HEK293 (cell line): ENCODE data around the gene MYD88.

ENCODE experiments used
- CTCF ChIA-PET: fragments of 350-600 bp; formaldehyde crosslinking; extraction: SDS; loops from one replicate; lab custom pipeline; 2021; ENCODE audit warnings: antibody characterized with exemption; lab: Yijun Ruan, JAX
- POLR2A ChIA-PET: fragments of 300-600 bp; formaldehyde crosslinking; extraction: SDS; loops from one replicate; lab custom pipeline; 2020; ENCODE audit warnings: antibody characterized with exemption, inconsistent platforms; lab: Yijun Ruan, JAX
- H3K27ac ChIP-seq: fragments of 200-500 bp; sonication (Bioruptor generic); 2 replicates; pipeline ENCODE4 v1.5.1; 2014; ENCODE audit warnings: low read depth, low read length, control low read depth, inconsistent platforms; ENCODE audit errors: extremely low read depth
- H3K36me3 ChIP-seq, 2 experiments: fragments of 200-500 bp in 1 of 2; sonication (Bioruptor generic) in 1 of 2; 1 replicate in 1 of 2; 2 replicates in 1 of 2; pipeline ENCODE4 v1.5.1; 2014 to 2017; ENCODE audit warnings: inconsistent platforms in 2 of 2, low read length in 2 of 2; ENCODE audit not compliant: control insufficient read depth in 2 of 2, insufficient read depth in 1 of 2
- H3K4me1 ChIP-seq: fragments of 200-500 bp; sonication (Bioruptor generic); 2 replicates; pipeline ENCODE4 v1.5.1; 2014; ENCODE audit warnings: mild to moderate bottlenecking, low read length, inconsistent platforms; ENCODE audit not compliant: control insufficient read depth, insufficient read depth
- H3K4me3 ChIP-seq: 2 replicates; pipeline ENCODE4 v1.5.1; 2011; ENCODE audit warnings: low read depth, mild to moderate bottlenecking, control low read depth, low read length, moderate library complexity
- H3K9me3 ChIP-seq: fragments of 200-500 bp; sonication (Bioruptor generic); 2 replicates; pipeline ENCODE4 v1.5.1; 2014; ENCODE audit warnings: low read depth, low read length, inconsistent platforms; ENCODE audit not compliant: control insufficient read depth, insufficient read depth
- AEBP2 ChIP-seq: fragments of 450-650 bp; formaldehyde crosslinking; IDR thresholded peaks from 2 replicates; pipeline ENCODE4 v1.5.1; 2016; ENCODE audit warnings: missing biosample characterization, missing genetic modification characterization, borderline replicate concordance
- GLI4 ChIP-seq: fragments of 450-650 bp; formaldehyde crosslinking; IDR thresholded peaks from 2 replicates; pipeline ENCODE4 v1.5.1; 2016; ENCODE audit warnings: missing biosample characterization, missing genetic modification characterization
- HOXD13 ChIP-seq: sonication (generic); formaldehyde crosslinking; IDR thresholded peaks from 2 replicates; pipeline ENCODE4 v1.8.0; 2022; ENCODE audit warnings: missing genetic modification reagents, borderline replicate concordance
- KLF16 ChIP-seq: fragments of 450-650 bp; formaldehyde crosslinking; IDR thresholded peaks from 2 replicates; pipeline ENCODE4 v1.5.1; 2017; ENCODE audit warnings: missing biosample characterization, missing genetic modification characterization
- OSR2 ChIP-seq: fragments of 450-650 bp; formaldehyde crosslinking; IDR thresholded peaks from 2 replicates; pipeline ENCODE4 v1.5.1; 2016; ENCODE audit warnings: missing biosample characterization, missing genetic modification characterization
- PRDM1 ChIP-seq: fragments of 450-650 bp; formaldehyde crosslinking; IDR thresholded peaks from 2 replicates; pipeline ENCODE4; 2016; ENCODE audit warnings: missing biosample characterization, missing genetic modification characterization
- REPIN1 ChIP-seq: fragments of 450-650 bp; formaldehyde crosslinking; IDR thresholded peaks from 2 replicates; pipeline ENCODE4 v1.5.1; 2017; ENCODE audit warnings: missing biosample characterization, missing genetic modification characterization, low read depth
- TRIM28 ChIP-seq: IDR thresholded peaks from 2 replicates; pipeline ENCODE4 v1.6.1; 2011; ENCODE audit warnings: low read length, control low read depth, borderline replicate concordance
- ZNF138 ChIP-seq: fragments of 450-650 bp; formaldehyde crosslinking; IDR thresholded peaks from 2 replicates; pipeline ENCODE4 v1.5.1; 2016; ENCODE audit warnings: missing biosample characterization, missing genetic modification characterization, borderline replicate concordance
- ZNF140 ChIP-seq: fragments of 450-650 bp; formaldehyde crosslinking; IDR thresholded peaks from 2 replicates; pipeline ENCODE4 v1.5.1; 2016; ENCODE audit warnings: missing biosample characterization, missing genetic modification characterization
- ZNF24 ChIP-seq: fragments of 450-650 bp; formaldehyde crosslinking; IDR thresholded peaks from 2 replicates; pipeline ENCODE4 v1.5.1; 2016; ENCODE audit warnings: missing biosample characterization, missing genetic modification characterization
- ZNF394 ChIP-seq: fragments of 450-650 bp; formaldehyde crosslinking; IDR thresholded peaks from 2 replicates; pipeline ENCODE4 v1.5.1; 2016; ENCODE audit warnings: missing biosample characterization, missing genetic modification characterization, mild to moderate bottlenecking, moderate library complexity, borderline replicate concordance
- ZNF473 ChIP-seq: fragments of 450-650 bp; formaldehyde crosslinking; IDR thresholded peaks from 2 replicates; pipeline ENCODE4 v1.5.1; 2017; ENCODE audit warnings: missing biosample characterization, missing genetic modification characterization
- ZNF555 ChIP-seq: fragments of 450-650 bp; formaldehyde crosslinking; conservative IDR thresholded peaks from 2 replicates; pipeline ENCODE4 v1.5.1; 2017; ENCODE audit warnings: missing biosample characterization, mild to moderate bottlenecking, missing genetic modification characterization, inconsistent platforms
- ZNF677 ChIP-seq: fragments of 450-650 bp; IDR thresholded peaks from 2 replicates; pipeline ENCODE4 v1.5.0; 2018; ENCODE audit warnings: missing biosample characterization, mild to moderate bottlenecking, missing genetic modification characterization, moderate library complexity
- ZNF792 ChIP-seq: fragments of 450-650 bp; formaldehyde crosslinking; IDR thresholded peaks from 2 replicates; pipeline ENCODE4 v1.5.1; 2016; ENCODE audit warnings: missing biosample characterization, missing genetic modification characterization
- ZSCAN23 ChIP-seq: fragments of 450-650 bp; formaldehyde crosslinking; IDR thresholded peaks from 2 replicates; pipeline ENCODE4 v1.5.1; 2016; ENCODE audit warnings: missing biosample characterization, missing genetic modification characterization
- TF ChIP-seq, protein P1 (sequence below): fragments of 450-650 bp; formaldehyde crosslinking; IDR thresholded peaks from 2 replicates; pipeline ENCODE4 v1.5.1; 2016; ENCODE audit warnings: missing biosample characterization, missing genetic modification characterization
- TF ChIP-seq, protein P2 (sequence below): fragments of 450-650 bp; formaldehyde crosslinking; conservative IDR thresholded peaks from 2 replicates; pipeline ENCODE4 v1.5.1; 2016; ENCODE audit warnings: low read depth, missing biosample characterization, missing genetic modification characterization
- TF ChIP-seq, protein P3 (sequence below): fragments of 450-650 bp; formaldehyde crosslinking; IDR thresholded peaks from 2 replicates; pipeline ENCODE4 v1.5.1; 2016; ENCODE audit warnings: missing biosample characterization, missing genetic modification characterization
- TF ChIP-seq, protein P4 (sequence below): fragments of 450-650 bp; formaldehyde crosslinking; IDR thresholded peaks from 2 replicates; pipeline ENCODE4 v1.5.1; 2016; ENCODE audit warnings: missing biosample characterization, missing genetic modification characterization

MYD88 gene

DNA sequence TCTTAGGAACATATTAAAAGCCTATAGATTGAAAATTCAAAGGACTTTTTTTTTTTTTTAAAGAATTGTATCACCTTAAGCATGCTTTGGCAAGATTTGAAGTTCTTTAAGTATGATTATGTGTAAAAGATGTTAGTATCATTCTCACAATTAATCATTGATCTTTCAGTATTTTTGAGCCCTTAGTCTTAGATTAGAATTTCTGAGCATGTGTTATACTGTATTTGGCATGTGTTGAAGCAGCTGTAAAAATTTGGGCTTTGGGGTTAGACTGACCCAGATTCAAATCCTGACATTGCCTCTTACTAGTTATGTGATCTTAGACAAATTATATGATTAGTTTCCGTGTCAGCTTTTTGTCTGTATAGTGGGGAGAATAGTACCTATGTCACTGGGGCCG, 33.2 kb downstream of the MYD88 start:
- no peak overlapping the region for H3K27ac ChIP-seq
- TF ChIP-seq, protein P1, sequence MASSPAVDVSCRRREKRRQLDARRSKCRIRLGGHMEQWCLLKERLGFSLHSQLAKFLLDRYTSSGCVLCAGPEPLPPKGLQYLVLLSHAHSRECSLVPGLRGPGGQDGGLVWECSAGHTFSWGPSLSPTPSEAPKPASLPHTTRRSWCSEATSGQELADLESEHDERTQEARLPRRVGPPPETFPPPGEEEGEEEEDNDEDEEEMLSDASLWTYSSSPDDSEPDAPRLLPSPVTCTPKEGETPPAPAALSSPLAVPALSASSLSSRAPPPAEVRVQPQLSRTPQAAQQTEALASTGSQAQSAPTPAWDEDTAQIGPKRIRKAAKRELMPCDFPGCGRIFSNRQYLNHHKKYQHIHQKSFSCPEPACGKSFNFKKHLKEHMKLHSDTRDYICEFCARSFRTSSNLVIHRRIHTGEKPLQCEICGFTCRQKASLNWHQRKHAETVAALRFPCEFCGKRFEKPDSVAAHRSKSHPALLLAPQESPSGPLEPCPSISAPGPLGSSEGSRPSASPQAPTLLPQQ: no peak
- TF ChIP-seq ZNF792 (tag by site-specific recombination) (no peak), ZNF394 (tag by site-specific recombination) (no peak), OSR2 (tag by site-specific recombination) (no peak), HOXD13 (no peak), REPIN1 (no peak), ZNF555 (tag by site-specific recombination) (no peak), PRDM1 (no peak)
- TF ChIP-seq, protein P2, sequence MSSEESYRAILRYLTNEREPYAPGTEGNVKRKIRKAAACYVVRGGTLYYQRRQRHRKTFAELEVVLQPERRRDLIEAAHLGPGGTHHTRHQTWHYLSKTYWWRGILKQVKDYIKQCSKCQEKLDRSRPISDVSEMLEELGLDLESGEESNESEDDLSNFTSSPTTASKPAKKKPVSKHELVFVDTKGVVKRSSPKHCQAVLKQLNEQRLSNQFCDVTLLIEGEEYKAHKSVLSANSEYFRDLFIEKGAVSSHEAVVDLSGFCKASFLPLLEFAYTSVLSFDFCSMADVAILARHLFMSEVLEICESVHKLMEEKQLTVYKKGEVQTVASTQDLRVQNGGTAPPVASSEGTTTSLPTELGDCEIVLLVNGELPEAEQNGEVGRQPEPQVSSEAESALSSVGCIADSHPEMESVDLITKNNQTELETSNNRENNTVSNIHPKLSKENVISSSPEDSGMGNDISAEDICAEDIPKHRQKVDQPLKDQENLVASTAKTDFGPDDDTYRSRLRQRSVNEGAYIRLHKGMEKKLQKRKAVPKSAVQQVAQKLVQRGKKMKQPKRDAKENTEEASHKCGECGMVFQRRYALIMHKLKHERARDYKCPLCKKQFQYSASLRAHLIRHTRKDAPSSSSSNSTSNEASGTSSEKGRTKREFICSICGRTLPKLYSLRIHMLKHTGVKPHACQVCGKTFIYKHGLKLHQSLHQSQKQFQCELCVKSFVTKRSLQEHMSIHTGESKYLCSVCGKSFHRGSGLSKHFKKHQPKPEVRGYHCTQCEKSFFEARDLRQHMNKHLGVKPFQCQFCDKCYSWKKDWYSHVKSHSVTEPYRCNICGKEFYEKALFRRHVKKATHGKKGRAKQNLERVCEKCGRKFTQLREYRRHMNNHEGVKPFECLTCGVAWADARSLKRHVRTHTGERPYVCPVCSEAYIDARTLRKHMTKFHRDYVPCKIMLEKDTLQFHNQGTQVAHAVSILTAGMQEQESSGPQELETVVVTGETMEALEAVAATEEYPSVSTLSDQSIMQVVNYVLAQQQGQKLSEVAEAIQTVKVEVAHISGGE (tag by site-specific recombination): no peak
- TF ChIP-seq, protein P3, sequence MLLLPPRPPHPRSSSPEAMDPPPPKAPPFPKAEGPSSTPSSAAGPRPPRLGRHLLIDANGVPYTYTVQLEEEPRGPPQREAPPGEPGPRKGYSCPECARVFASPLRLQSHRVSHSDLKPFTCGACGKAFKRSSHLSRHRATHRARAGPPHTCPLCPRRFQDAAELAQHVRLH (tag by site-specific recombination): no peak
- TF ChIP-seq, all 188 proteins: peak for 0
- H3K9me3 ChIP-seq: no peaks in the 10 kb centered on the region
- no peaks in the 10 kb centered on the region for H3K36me3 ChIP-seq
- H3K4me1 ChIP-seq: no peaks in the 10 kb centered on the region
- CTCF ChIA-PET: interaction anchor here (0.6 to 0.7 kb wide), 3 partner anchors 8 to 862 kb away, joined by 3 to 4 read pairs (median 4); no protein-coding TSS in a partner anchor
- no peak overlapping the region for H3K4me3 ChIP-seq
- POLR2A ChIA-PET: interaction anchor here (0.7 kb wide), 1 partner anchor 35 kb away, joined by 3 read pairs; the partner anchor contains the start of gene ACAA1

- Histone ChIP-seq H3K27ac (no peak overlapping the region), H3K4me1 (no peaks in the 10 kb centered on the region), H3K4me3 (no peak overlapping the region), H3K36me3 (no peaks in the 10 kb centered on the region), H3K9me3 (no peaks in the 10 kb centered on the region)
- TF ChIP-seq PRDM1 (peak; percentile 64), GLI4 (tag by site-specific recombination) (no peak), KLF16 (tag by site-specific recombination) (no peak), ZNF677 (no peak)
- ChIA-PET POLR2A (no interaction called here), CTCF (interaction anchor here (0.6 kb wide), 1 partner anchor 60 kb away, joined by 4 read pairs; no protein-coding TSS in a partner anchor)
These were observed 35.5 kb downstream of the MYD88 start for GRCh38 chr3:38173834-38174418.

DNA sequence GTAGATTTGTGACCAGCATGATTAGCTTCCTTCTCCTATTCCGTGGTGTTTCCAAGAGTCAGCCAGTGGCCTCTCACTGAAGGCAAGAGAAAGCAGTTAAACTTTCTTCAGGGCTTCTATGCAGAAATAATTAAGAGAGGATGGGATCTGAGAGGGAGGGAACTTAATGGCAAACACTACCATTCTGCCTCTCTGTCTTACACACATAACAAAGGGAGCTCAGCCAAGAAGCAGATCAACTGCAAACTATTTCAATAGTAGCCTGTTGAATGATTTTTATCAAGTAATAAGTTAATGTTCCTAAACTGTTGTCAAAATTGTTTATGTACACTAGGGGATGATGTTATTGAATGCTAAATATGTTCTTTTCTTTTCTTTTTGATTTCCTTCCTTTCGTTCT, 38.7 kb downstream of the MYD88 start:
- no peaks in the 10 kb centered on the region for H3K36me3 ChIP-seq
- H3K4me3 ChIP-seq: no peak overlapping the region
- POLR2A ChIA-PET: no interaction called here
- no peaks in the 10 kb centered on the region for H3K9me3 ChIP-seq
- no peaks in the 10 kb centered on the region for H3K4me1 ChIP-seq
- H3K27ac ChIP-seq: no peak overlapping the region
- CTCF ChIA-PET: no interaction called here
- TF ChIP-seq, protein P1: no peak
- TF ChIP-seq ZNF473 (tag by site-specific recombination) (no peak), TRIM28 (no peak), AEBP2 (no peak), ZNF24 (no peak), ZNF138 (tag by site-specific recombination) (no peak), ZSCAN23 (tag by site-specific recombination) (no peak), HOXD13 (no peak), ZNF140 (tag by site-specific recombination) (no peak)
- TF ChIP-seq, protein P4, sequence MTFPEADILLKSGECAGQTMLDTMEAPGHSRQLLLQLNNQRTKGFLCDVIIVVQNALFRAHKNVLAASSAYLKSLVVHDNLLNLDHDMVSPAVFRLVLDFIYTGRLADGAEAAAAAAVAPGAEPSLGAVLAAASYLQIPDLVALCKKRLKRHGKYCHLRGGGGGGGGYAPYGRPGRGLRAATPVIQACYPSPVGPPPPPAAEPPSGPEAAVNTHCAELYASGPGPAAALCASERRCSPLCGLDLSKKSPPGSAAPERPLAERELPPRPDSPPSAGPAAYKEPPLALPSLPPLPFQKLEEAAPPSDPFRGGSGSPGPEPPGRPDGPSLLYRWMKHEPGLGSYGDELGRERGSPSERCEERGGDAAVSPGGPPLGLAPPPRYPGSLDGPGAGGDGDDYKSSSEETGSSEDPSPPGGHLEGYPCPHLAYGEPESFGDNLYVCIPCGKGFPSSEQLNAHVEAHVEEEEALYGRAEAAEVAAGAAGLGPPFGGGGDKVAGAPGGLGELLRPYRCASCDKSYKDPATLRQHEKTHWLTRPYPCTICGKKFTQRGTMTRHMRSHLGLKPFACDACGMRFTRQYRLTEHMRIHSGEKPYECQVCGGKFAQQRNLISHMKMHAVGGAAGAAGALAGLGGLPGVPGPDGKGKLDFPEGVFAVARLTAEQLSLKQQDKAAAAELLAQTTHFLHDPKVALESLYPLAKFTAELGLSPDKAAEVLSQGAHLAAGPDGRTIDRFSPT (tag by site-specific recombination): no peak
